ENCODE measurements around the gene FDXR.

GRCh38 chr17:74855323-74855722, 17.5 kb downstream of the FDXR start:
- no peak for TF ChIP-seq POLR2A (IDR thresholded peaks at IDR 0.05)
- TF ChIP-seq CTCF (IDR thresholded peaks at IDR 0.05): no peak
